Gastroesophageal sphincter (tissue), 4 donors: ENCODE data around the gene LAMA4. TPM values are rescaled to one million over a fixed set of nuclear protein-coding genes. Genes with fewer than 3 reads are reported as not detected.
A peak's percentile ranks its signal among the peaks of the same experiment; 100 is the strongest.

Experiments used
- ATAC-seq: fragments of 150-250 bp; one replicate; pipeline ENCODE4 v1.9.1; 2016; ENCODE audit warnings: mild to moderate bottlenecking, moderate library complexity
- H3K27ac ChIP-seq, 4 donors: fragments of 200-600 bp; sonication (generic) in 3 of 4; 1 replicate in 3 of 4; 2 replicates in 1 of 4; pipeline ENCODE4 v1.5.1; 2016 to 2019
- H3K27me3 ChIP-seq: fragments of 200-600 bp; sonication (generic); one replicate; pipeline ENCODE4 v1.5.1; 2019
- H3K36me3 ChIP-seq, 2 donors: fragments of 200-600 bp; sonication (generic); one replicate each; pipeline ENCODE4 v1.5.1; 2019; ENCODE audit warnings: control low read depth in 1 of 2
- H3K4me1 ChIP-seq, 3 donors: fragments of 200-600 bp; sonication (generic); 1 replicate in 2 of 3; 2 replicates in 1 of 3; pipeline ENCODE4 v1.5.1; 2016 to 2019; ENCODE audit warnings: control low read depth in 2 of 3
- H3K4me3 ChIP-seq, 2 donors: fragments of 200-600 bp; sonication (generic); one replicate each; pipeline ENCODE4 v1.5.1; 2019; ENCODE audit warnings: mild to moderate bottlenecking in 1 of 2, moderate library complexity in 1 of 2
- H3K9me3 ChIP-seq, 3 donors: fragments of 200-600 bp; sonication (generic); one replicate each; pipeline ENCODE4 v1.5.1; 2017 to 2019; ENCODE audit warnings: control low read depth in 2 of 3
- EP300 ChIP-seq: sonication (generic); formaldehyde crosslinking; IDR thresholded peaks from one replicate; pipeline ENCODE4 v1.6.1; 2017; ENCODE audit warnings: antibody characterized with exemption, mild to moderate bottlenecking
- POLR2A ChIP-seq, 2 donors: fragments of 450-650 bp; IDR thresholded peaks; one replicate each; pipeline ENCODE4 v1.6.1; 2017; ENCODE audit warnings: antibody characterized with exemption in 2 of 2, mild to moderate bottlenecking in 2 of 2, moderate library complexity in 1 of 2
- POLR2AphosphoS5 ChIP-seq: sonication (generic); formaldehyde crosslinking; IDR thresholded peaks from one replicate; pipeline ENCODE4 v1.6.1; 2017; ENCODE audit warnings: antibody characterized with exemption
- WGBS, 2 donors: methylation state at CpG; one replicate each; pipeline ENCODE4 v1.1.5; 2018; ENCODE audit warnings: low coverage in 1 of 2; 5-methylcytosine and 5-hydroxymethylcytosine counted together
- total RNA-seq, 4 donors: library from RNA; depleted of rRNA; stranded (reverse); fragments of >200 nt; gene quantifications; one replicate each; pipeline ENCODE4 v1.1.0, GENCODE V29; 2016
- TF ChIP-seq, protein P1 (sequence below), 4 experiments: fragments of 200-600 bp in 2 of 4; fragments of 450-650 bp in 2 of 4; sonication (generic) in 1 of 4; IDR thresholded peaks; one replicate each; pipeline ENCODE4 v1.5.1; 2017 to 2019; ENCODE audit warnings: antibody characterized with exemption in 4 of 4, mild to moderate bottlenecking in 2 of 4, moderate library complexity in 2 of 4

Gene LAMA4
- total RNA-seq, 4 donors from 2014 or later: 240 to 305 (median 265) TPM

- Histone ChIP-seq H3K4me3 (no peak overlapping the region), H3K36me3 (no peaks in the 10 kb centered on the region), H3K27me3 (no peaks in the 10 kb centered on the region), H3K4me1 (peaks cover 47 to 97% (median 65%) of the 10 kb centered on the region in 3 donors), H3K9me3 (no peaks in the 10 kb centered on the region), H3K27ac (peak overlapping the region; percentile 81 to 98 (median 86))
- ATAC-seq: peak; percentile 54
- TF ChIP-seq, protein P1, sequence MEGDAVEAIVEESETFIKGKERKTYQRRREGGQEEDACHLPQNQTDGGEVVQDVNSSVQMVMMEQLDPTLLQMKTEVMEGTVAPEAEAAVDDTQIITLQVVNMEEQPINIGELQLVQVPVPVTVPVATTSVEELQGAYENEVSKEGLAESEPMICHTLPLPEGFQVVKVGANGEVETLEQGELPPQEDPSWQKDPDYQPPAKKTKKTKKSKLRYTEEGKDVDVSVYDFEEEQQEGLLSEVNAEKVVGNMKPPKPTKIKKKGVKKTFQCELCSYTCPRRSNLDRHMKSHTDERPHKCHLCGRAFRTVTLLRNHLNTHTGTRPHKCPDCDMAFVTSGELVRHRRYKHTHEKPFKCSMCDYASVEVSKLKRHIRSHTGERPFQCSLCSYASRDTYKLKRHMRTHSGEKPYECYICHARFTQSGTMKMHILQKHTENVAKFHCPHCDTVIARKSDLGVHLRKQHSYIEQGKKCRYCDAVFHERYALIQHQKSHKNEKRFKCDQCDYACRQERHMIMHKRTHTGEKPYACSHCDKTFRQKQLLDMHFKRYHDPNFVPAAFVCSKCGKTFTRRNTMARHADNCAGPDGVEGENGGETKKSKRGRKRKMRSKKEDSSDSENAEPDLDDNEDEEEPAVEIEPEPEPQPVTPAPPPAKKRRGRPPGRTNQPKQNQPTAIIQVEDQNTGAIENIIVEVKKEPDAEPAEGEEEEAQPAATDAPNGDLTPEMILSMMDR (IDR thresholded peaks at IDR 0.05): no peak
- no peak for TF ChIP-seq POLR2A (IDR thresholded peaks at IDR 0.05)
- TF ChIP-seq POLR2AphosphoS5: peak; percentile 82
- no peak for TF ChIP-seq EP300
- 11 to 33% methylated on average over 6 of the region's 6 CpGs for WGBS, 2 donors
Measured at GRCh38 chr6:112221981-112222852, 32.1 kb downstream of the LAMA4 start.

DNA sequence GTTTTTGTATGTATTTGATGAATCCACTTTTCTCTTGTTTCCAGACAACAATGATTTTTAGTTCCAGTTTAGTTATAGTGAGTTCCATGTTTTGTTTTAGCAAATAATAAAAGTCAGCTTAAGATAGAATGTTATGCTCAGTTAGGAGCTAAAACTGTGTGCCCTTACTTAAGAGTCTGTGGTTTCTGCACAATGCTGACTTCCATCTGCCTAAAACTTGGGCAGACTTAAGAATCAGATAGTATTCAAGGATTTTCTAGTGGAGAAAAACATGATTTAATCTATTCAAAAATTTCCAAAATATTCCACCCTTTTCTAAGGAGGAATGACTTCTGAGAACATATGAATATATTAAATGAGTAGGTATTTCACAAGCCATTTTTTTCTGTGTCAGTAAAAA lies 32.8 kb downstream of the LAMA4 start:
- no peak for TF ChIP-seq POLR2AphosphoS5
- TF ChIP-seq, protein P1 (IDR thresholded peaks at IDR 0.05): peak in 1 of 4 experiments; percentile 9
- Histone ChIP-seq H3K36me3 (no peaks in the 10 kb centered on the region), H3K4me1 (peaks cover 52 to 97% (median 68%) of the 10 kb centered on the region in 3 donors), H3K27me3 (no peaks in the 10 kb centered on the region), H3K27ac (peak overlapping the region; percentile 81 to 98 (median 86)), H3K4me3 (no peak overlapping the region), H3K9me3 (no peaks in the 10 kb centered on the region)
- ATAC-seq: no peak

DNA sequence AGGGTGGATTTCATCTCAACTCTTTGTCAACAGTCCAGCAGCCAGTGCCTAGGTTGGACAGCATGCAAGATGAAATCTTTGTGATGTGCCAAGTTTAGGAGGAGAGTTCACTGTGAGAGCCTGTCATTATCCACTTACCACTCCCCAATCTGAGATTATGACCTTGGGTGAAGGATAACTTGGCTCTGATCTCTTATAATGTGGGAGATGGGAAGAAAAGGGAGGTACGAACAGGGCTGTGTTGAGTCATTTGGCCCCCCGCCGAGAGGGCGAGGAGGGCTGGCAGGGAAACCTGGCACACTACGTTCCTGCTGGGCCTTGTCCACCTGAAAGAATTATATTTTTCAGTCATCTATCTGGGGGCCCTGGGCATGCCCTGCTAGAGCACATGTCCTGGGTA lies 35.8 kb downstream of the LAMA4 start:
- Histone ChIP-seq H3K4me3 (no peak overlapping the region), H3K27ac (peak overlapping the region; percentile 81 to 98 (median 86)), H3K4me1 (peaks cover 58 to 98% (median 66%) of the 10 kb centered on the region in 3 donors), H3K9me3 (no peaks in the 10 kb centered on the region), H3K27me3 (no peaks in the 10 kb centered on the region), H3K36me3 (peaks cover 0 to 26% of the 10 kb centered on the region in 2 donors)
- TF ChIP-seq POLR2A (IDR thresholded peaks at IDR 0.05): no peak
- TF ChIP-seq, protein P1 (IDR thresholded peaks at IDR 0.05): no peak
- TF ChIP-seq POLR2AphosphoS5: peak; percentile 82
- no peak for TF ChIP-seq EP300
- ATAC-seq: peak; percentile 61
- WGBS, 2 donors: 37% methylated on average over 5 of the region's 5 CpGs; no CpG with 5 or more reads in 1 of the 2 donors

- Histone ChIP-seq H3K4me3 (no peak overlapping the region), H3K27ac (peak overlapping the region; percentile 71 to 88 (median 83)), H3K36me3 (peaks cover 0 to 43% of the 10 kb centered on the region in 2 donors), H3K27me3 (no peaks in the 10 kb centered on the region), H3K4me1 (peaks cover 46 to 93% (median 55%) of the 10 kb centered on the region in 3 donors), H3K9me3 (no peaks in the 10 kb centered on the region)
- WGBS, 2 donors: 19 to 38% methylated on average over 6 of the region's 6 CpGs
- TF ChIP-seq EP300 (no peak), POLR2AphosphoS5 (peak; percentile 37)
- no peak for ATAC-seq
Measured at GRCh38 chr6:112216662-112217551, 37.5 kb downstream of the LAMA4 start.
